ENCODE data around the gene FREM2.

Gene FREM2

DNA sequence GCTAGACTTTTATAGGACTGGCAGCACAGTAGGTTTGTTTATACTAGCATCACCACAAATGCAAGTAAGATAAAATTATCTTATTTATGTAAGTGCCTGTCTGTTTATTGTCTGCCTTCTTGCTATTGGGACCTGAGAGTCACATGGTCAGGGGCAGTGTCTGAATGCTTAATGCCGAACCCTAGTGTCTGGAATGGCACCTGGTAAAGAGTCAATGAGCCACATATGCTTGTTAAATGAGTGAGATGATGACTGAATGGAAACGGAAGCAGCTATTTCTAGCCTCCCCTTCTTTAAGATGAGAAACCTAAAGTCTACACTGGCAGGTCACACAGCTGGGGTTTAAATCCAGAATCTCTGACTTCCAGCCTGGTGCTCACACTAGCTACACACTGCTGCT, 211.6 kb downstream of the FREM2 start:
- Mint-ChIP-seq H3K9me3 (peaks cover 9% of the 10 kb centered on the region), H3K4me3 (no peak overlapping the region), H3K36me3 (ENCODE audit: low read depth) (no peaks in the 10 kb centered on the region), H3K4me1 (no peaks in the 10 kb centered on the region), H3K27me3 (ENCODE audit: low read depth, poor library complexity) (peaks cover under 1% of the 10 kb centered on the region), H3K27ac (no peak overlapping the region)
- no peak for DNase-seq
- TF ChIP-seq, protein P1, sequence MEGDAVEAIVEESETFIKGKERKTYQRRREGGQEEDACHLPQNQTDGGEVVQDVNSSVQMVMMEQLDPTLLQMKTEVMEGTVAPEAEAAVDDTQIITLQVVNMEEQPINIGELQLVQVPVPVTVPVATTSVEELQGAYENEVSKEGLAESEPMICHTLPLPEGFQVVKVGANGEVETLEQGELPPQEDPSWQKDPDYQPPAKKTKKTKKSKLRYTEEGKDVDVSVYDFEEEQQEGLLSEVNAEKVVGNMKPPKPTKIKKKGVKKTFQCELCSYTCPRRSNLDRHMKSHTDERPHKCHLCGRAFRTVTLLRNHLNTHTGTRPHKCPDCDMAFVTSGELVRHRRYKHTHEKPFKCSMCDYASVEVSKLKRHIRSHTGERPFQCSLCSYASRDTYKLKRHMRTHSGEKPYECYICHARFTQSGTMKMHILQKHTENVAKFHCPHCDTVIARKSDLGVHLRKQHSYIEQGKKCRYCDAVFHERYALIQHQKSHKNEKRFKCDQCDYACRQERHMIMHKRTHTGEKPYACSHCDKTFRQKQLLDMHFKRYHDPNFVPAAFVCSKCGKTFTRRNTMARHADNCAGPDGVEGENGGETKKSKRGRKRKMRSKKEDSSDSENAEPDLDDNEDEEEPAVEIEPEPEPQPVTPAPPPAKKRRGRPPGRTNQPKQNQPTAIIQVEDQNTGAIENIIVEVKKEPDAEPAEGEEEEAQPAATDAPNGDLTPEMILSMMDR (IDR thresholded peaks at IDR 0.05), result no peak

DNA sequence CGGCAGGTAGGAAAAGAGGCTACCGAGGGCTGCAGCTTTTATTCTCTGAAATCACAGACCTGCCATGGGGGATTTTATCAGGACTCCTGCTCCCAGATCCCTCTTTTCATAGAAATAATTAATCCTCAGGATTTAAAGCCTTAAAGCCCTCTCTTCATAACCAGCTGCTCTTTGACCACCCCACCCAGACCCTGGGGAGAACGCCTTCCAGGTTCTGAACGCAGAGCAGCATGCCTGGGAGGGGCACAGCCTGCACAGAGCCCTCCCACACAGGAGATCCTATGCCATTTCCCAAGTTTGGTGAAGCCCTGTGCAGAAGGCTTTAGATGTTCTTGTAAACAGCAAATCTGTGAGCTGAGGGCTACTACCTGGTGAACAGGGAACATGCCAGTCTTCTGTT, 212.7 kb downstream of the FREM2 start:
- H3K27me3 Mint-ChIP-seq (ENCODE audit: low read depth, poor library complexity), result peaks cover 3% of the 10 kb centered on the region

DNA sequence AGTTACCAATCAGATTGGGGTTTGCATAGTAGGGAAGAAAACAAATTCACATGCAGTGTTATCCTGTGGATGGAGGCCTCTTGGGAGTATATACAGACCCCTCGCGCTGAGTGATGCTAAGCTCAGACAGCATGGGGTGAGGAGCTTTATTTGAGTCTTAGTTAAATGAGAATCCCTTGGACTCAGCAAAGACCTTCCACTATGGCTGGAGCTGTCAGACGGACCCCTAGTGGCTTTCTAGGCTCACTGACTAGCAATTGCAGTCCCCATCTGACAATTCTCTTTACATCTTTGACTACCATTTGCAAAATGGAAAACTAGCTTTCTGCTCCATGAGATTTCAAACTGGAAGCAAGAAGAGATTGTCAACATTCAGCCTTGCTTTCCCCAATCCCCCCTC, 213.3 kb downstream of the FREM2 start:
- H3K36me3 Mint-ChIP-seq (ENCODE audit: low read depth), result no peaks in the 10 kb centered on the region
- peaks cover 3% of the 10 kb centered on the region for H3K27me3 Mint-ChIP-seq (ENCODE audit: low read depth, poor library complexity)

More for the DNA sequence above, 212.7 kb downstream of the FREM2 start:
- no peak for DNase-seq
- Mint-ChIP-seq H3K27ac (no peak overlapping the region), H3K36me3 (ENCODE audit: low read depth) (no peaks in the 10 kb centered on the region), H3K4me1 (no peaks in the 10 kb centered on the region), H3K4me3 (no peak overlapping the region), H3K9me3 (no peaks in the 10 kb centered on the region)
- TF ChIP-seq, protein P1 (IDR thresholded peaks at IDR 0.05), result no peak

DNA sequence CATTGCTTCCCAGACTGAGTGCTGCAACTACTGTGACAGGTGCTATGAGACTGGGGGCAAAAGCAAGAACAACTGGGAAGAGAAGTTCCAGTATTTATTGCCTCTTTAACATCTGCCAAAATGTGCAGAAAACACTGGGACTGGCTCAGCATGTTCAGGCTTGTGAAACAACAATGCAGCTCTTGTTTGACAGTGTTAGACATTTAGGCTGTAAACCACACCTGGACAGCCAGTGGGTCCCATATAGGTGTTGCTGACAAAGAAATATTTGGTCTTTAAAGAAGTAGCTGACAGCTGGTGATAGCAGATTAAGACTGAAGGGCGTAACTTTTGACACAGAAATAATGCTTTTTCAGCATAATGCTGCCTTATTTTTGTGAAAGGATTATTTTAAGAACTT, 215.7 kb downstream of the FREM2 start:
- H3K36me3 Mint-ChIP-seq (ENCODE audit: low read depth), result no peaks in the 10 kb centered on the region
- no peak overlapping the region for H3K27ac Mint-ChIP-seq
- no peaks in the 10 kb centered on the region for H3K9me3 Mint-ChIP-seq
- no peak overlapping the region for H3K4me3 Mint-ChIP-seq
- no peaks in the 10 kb centered on the region for H3K4me1 Mint-ChIP-seq
- TF ChIP-seq, protein P1 (IDR thresholded peaks at IDR 0.05), result no peak
- DNase-seq, result no peak
- H3K27me3 Mint-ChIP-seq (ENCODE audit: low read depth, poor library complexity), result peaks cover 3% of the 10 kb centered on the region

More for the DNA sequence above, 213.3 kb downstream of the FREM2 start:
- H3K4me3 Mint-ChIP-seq, result no peak overlapping the region
- H3K27ac Mint-ChIP-seq, result no peak overlapping the region
- no peak for DNase-seq
- TF ChIP-seq, protein P1 (IDR thresholded peaks at IDR 0.05), result peak; percentile 23
- no peaks in the 10 kb centered on the region for H3K9me3 Mint-ChIP-seq
- H3K4me1 Mint-ChIP-seq, result no peaks in the 10 kb centered on the region

DNA sequence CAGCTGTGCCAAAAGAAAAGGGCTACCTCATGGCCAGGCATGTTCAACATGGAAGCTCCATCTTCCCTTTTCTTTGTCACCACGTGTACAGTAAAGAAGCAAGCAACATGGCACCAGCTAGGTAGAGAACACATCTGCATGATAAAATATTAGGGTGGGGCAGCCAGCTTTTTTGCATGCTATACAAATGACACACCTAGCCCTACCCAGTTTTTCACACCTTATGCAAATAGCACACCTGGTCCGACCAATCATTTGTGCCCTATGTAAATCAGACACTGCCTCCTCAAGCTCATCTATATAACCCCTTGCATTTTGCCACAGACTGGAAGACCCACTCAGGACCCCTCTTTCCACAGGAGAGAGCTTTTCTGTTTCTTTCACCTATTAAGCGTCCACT, 218.2 kb downstream of the FREM2 start:
- no peak overlapping the region for H3K4me3 Mint-ChIP-seq
- no peak overlapping the region for H3K27ac Mint-ChIP-seq
- no peak for DNase-seq
- no peaks in the 10 kb centered on the region for H3K9me3 Mint-ChIP-seq
- H3K36me3 Mint-ChIP-seq (ENCODE audit: low read depth), result no peaks in the 10 kb centered on the region
- peaks cover 3% of the 10 kb centered on the region for H3K27me3 Mint-ChIP-seq (ENCODE audit: low read depth, poor library complexity)
- peaks cover under 1% of the 10 kb centered on the region for H3K4me1 Mint-ChIP-seq
- TF ChIP-seq, protein P1 (IDR thresholded peaks at IDR 0.05), result no peak

DNA sequence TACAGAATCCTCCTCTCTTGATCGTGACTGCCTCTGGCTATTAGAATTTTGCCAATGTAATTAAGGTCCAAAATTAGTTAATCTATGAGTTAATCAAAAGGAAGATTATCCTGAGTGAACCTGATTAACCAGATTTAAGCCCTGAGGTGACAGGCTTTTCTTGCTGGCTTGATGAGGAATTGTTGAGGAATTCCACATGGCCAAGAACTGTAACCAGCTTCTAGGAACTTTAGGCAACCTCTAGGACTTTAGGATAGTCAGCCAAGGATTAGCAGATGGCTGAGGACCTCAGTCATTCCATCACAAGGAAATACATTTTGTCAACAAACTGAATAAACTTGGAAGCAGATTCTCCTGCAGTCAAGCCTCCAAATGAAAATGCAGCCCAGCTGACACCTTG, 219.0 kb downstream of the FREM2 start:
- Mint-ChIP-seq H3K4me1 (peaks cover 8% of the 10 kb centered on the region), H3K4me3 (no peak overlapping the region), H3K27me3 (ENCODE audit: low read depth, poor library complexity) (peaks cover 3% of the 10 kb centered on the region), H3K36me3 (ENCODE audit: low read depth) (no peaks in the 10 kb centered on the region), H3K27ac (no peak overlapping the region), H3K9me3 (no peaks in the 10 kb centered on the region)
- no peak for DNase-seq
- TF ChIP-seq, protein P1 (IDR thresholded peaks at IDR 0.05), result no peak

Data from nephron progenitor cell (in vitro differentiated cells).